ENCODE measurements around the gene MSI2.

DNA sequence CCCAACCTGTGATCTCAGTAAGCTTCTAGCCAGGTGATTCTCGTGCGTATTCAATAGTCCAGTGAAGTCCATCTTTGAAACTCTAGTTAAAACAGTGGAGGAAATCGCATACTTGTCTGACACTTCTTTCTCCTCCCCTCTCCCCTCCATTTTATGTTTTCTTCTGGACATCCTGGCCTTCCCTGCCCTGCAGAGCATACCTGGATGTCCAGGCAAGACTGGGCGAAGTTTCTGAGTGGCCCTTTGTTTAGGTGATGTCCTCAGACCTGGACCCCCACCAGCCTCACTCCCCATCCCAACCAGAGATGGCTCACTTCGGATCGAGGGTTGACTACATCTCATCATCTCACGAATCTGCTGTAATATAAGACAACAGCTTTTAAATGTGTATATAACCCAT, 423.0 kb downstream of the MSI2 start:
- TF ChIP-seq, protein P1, sequence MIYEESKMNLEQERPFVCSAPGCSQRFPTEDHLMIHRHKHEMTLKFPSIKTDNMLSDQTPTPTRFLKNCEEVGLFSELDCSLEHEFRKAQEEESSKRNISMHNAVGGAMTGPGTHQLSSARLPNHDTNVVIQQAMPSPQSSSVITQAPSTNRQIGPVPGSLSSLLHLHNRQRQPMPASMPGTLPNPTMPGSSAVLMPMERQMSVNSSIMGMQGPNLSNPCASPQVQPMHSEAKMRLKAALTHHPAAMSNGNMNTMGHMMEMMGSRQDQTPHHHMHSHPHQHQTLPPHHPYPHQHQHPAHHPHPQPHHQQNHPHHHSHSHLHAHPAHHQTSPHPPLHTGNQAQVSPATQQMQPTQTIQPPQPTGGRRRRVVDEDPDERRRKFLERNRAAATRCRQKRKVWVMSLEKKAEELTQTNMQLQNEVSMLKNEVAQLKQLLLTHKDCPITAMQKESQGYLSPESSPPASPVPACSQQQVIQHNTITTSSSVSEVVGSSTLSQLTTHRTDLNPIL (CRISPR knock-in tag; IDR thresholded peaks at IDR 0.05; ENCODE audit: low read depth): no peak
- TF ChIP-seq ZFP3 (CRISPR knock-in tag; IDR thresholded peaks at IDR 0.05): no peak
